ENCODE data around the gene HCFC1R1.

HCFC1R1 gene

DNA sequence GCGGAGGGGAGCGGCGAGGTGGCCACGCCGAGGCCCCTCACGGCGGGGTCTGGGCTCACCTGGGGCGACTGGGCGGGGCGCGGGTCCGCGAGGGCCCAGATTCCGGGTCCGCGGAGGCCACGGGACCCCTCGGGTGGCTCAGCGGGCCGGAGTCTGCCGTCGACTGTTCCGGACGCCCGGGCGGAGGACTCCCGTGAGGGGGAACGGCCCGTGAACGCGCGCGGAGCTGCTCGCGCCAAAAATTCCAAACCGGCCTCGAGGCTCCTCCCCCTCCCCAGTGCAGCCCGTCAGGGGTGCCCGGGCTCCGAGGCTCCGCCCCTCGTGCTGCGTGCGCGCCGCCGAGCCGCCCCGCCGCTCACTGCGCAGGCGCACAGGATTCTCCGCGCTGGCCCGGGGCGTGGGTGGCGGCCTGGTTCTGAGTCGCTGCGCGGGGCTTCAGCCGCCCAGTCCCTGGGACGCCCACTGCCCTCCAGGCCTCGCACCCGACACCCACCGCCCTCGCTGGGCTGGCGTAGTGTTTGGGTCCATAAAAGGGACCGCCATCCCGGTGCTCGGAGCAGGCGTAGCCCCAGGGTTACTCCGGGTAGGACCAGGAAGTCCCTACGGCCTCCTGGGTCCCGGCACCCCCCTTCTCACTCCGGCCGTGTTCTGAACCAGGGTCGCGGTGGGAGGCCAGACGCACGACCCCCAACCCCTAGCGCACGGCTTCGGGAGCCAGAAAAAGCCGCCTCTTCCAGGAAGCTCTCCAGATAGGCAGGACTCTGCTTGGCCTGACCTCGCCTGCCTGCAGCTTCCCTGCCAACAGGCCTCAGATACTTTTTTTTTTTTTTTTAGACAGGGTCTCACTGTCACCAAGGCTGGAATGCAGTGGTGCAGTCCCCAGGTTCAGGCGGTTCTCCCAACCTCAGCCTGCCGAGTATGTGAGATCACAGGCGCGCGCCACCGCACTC, 43.2 kb downstream of the HCFC1R1 start, which contains the start of gene PKMYT1 (continued):
- TF ChIP-seq ZNF324 (tag by site-specific recombination; IDR thresholded peaks at IDR 0.05) (0 out of 2 replicates have a peak, but pooled peaks have one; percentile 36), ZNF561 (tag by site-specific recombination; IDR thresholded peaks at IDR 0.05; ENCODE audit: borderline replicate concordance) (peak; percentile 47; the same call in 1 of the 2 replicates), KLF17 (tag by site-specific recombination; IDR thresholded peaks at IDR 0.05) (0 out of 2 replicates have a peak, but pooled peaks have one; percentile 14), KLF16 (tag by site-specific recombination; IDR thresholded peaks at IDR 0.05) (peak; percentile 60; the same call in 1 of the 2 replicates), KLF1 (tag by site-specific recombination; IDR thresholded peaks at IDR 0.05) (peak; percentile 85), ZNF785 (tag by site-specific recombination; IDR thresholded peaks at IDR 0.05) (0 out of 2 replicates have a peak, but pooled peaks have one; percentile 2), KLF7 (tag by site-specific recombination; IDR thresholded peaks at IDR 0.05; ENCODE audit: borderline replicate concordance) (peak; percentile 93)
- TF ChIP-seq, protein P1, sequence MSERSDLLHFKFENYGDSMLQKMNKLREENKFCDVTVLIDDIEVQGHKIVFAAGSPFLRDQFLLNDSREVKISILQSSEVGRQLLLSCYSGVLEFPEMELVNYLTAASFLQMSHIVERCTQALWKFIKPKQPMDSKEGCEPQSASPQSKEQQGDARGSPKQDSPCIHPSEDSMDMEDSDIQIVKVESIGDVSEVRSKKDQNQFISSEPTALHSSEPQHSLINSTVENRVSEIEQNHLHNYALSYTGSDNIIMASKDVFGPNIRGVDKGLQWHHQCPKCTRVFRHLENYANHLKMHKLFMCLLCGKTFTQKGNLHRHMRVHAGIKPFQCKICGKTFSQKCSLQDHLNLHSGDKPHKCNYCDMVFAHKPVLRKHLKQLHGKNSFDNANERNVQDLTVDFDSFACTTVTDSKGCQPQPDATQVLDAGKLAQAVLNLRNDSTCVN (tag by site-specific recombination; optimal IDR thresholded peaks at IDR 0.05), result peak; percentile 91
- TF ChIP-seq, protein P2, sequence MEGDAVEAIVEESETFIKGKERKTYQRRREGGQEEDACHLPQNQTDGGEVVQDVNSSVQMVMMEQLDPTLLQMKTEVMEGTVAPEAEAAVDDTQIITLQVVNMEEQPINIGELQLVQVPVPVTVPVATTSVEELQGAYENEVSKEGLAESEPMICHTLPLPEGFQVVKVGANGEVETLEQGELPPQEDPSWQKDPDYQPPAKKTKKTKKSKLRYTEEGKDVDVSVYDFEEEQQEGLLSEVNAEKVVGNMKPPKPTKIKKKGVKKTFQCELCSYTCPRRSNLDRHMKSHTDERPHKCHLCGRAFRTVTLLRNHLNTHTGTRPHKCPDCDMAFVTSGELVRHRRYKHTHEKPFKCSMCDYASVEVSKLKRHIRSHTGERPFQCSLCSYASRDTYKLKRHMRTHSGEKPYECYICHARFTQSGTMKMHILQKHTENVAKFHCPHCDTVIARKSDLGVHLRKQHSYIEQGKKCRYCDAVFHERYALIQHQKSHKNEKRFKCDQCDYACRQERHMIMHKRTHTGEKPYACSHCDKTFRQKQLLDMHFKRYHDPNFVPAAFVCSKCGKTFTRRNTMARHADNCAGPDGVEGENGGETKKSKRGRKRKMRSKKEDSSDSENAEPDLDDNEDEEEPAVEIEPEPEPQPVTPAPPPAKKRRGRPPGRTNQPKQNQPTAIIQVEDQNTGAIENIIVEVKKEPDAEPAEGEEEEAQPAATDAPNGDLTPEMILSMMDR (tag by site-specific recombination; IDR thresholded peaks at IDR 0.05), result no peak

DNA sequence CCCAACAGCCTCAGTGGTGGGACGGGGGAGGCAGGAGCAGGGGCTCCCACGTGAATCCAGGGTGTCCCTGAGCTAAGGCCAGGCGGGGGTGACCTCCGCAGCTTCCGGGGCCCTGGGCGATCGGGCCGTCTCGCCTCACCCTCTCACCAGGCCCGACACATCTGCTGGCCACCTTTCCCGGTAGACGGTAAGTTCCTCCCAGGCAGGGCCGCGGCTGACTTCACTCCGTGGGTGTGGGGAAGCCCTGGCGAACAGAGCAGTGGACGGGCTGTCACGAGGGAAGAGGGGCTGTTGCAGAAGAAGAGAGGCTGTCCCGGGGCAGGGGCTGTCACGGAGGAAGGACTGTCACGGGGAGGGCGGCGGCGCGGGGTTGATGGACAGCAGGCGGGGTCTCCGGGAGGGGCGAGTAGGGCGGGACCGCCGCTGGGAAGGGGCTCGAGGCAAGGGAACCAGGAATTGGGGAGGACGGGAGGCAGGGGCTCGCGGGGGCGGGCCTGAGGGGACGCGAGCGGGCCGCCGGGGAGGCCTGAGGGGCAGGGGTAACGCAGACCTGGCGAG, 44.0 kb downstream of the HCFC1R1 start:
- CTCF ChIA-PET, result interaction anchor here (1.5 to 2.8 kb wide), 2 partner anchors 10 to 17 kb away, joined by 5 to 12 read pairs; partner anchors contain the start of gene PAQR4
- Histone ChIP-seq H3K4me1 (ENCODE audit: control insufficient read depth, insufficient read depth, low read length) (no peaks in the 10 kb centered on the region), H3K36me3 (ENCODE audit: control insufficient read depth in 2 of 2, insufficient read depth in 1 of 2, low read length in 2 of 2) (peaks cover 3 to 37% of the 10 kb centered on the region in 2 experiments; a peak in 2 of 3 replicates), H3K9me3 (ENCODE audit: control insufficient read depth, insufficient read depth, low read depth, low read length) (no peaks in the 10 kb centered on the region), H3K4me3 (ENCODE audit: low read depth, low read length) (peak overlapping the region; percentile 84), H3K27ac (ENCODE audit: extremely low read depth, low read depth, low read length) (peak overlapping the region; percentile 86)
- POLR2A ChIA-PET, result interaction anchor here (0.8 to 2.4 kb wide), 9 partner anchors 8 to 155 kb away, joined by 3 to 25 read pairs (median 5); partner anchors contain the start of genes KREMEN2, PAQR4, TNFRSF12A and ZNF213
- TF ChIP-seq, protein P3, sequence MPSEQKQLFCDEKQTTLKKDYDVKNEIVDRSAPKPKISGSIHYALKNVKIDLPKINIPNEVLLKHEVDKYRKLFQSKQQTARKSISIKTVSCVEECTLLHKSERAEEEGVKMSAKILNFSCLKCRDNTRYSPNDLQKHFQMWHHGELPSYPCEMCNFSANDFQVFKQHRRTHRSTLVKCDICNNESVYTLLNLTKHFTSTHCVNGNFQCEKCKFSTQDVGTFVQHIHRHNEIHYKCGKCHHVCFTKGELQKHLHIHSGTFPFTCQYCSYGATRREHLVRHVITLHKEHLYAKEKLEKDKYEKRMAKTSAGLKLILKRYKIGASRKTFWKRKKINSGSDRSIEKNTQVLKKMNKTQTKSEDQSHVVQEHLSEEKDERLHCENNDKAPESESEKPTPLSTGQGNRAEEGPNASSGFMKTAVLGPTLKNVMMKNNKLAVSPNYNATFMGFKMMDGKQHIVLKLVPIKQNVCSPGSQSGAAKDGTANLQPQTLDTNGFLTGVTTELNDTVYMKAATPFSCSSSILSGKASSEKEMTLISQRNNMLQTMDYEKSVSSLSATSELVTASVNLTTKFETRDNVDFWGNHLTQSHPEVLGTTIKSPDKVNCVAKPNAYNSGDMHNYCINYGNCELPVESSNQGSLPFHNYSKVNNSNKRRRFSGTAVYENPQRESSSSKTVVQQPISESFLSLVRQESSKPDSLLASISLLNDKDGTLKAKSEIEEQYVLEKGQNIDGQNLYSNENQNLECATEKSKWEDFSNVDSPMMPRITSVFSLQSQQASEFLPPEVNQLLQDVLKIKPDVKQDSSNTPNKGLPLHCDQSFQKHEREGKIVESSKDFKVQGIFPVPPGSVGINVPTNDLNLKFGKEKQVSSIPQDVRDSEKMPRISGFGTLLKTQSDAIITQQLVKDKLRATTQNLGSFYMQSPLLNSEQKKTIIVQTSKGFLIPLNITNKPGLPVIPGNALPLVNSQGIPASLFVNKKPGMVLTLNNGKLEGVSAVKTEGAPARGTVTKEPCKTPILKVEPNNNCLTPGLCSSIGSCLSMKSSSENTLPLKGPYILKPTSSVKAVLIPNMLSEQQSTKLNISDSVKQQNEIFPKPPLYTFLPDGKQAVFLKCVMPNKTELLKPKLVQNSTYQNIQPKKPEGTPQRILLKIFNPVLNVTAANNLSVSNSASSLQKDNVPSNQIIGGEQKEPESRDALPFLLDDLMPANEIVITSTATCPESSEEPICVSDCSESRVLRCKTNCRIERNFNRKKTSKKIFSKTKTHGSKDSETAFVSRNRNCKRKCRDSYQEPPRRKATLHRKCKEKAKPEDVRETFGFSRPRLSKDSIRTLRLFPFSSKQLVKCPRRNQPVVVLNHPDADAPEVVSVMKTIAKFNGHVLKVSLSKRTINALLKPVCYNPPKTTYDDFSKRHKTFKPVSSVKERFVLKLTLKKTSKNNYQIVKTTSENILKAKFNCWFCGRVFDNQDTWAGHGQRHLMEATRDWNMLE (tag by site-specific recombination; conservative IDR thresholded peaks at IDR 0.05; ENCODE audit: low read depth), result no peak
- TF ChIP-seq ZNF112 (tag by site-specific recombination; IDR thresholded peaks at IDR 0.05) (no peak), ZEB2 (tag by site-specific recombination; IDR thresholded peaks at IDR 0.05) (no peak), ZNF248 (tag by site-specific recombination; IDR thresholded peaks at IDR 0.05) (no peak), ZNF830 (tag by site-specific recombination; IDR thresholded peaks at IDR 0.05; ENCODE audit: low read depth) (no peak), PRDM2 (tag by site-specific recombination; IDR thresholded peaks at IDR 0.05; ENCODE audit: borderline replicate concordance) (no peak)
- TF ChIP-seq, protein P4, sequence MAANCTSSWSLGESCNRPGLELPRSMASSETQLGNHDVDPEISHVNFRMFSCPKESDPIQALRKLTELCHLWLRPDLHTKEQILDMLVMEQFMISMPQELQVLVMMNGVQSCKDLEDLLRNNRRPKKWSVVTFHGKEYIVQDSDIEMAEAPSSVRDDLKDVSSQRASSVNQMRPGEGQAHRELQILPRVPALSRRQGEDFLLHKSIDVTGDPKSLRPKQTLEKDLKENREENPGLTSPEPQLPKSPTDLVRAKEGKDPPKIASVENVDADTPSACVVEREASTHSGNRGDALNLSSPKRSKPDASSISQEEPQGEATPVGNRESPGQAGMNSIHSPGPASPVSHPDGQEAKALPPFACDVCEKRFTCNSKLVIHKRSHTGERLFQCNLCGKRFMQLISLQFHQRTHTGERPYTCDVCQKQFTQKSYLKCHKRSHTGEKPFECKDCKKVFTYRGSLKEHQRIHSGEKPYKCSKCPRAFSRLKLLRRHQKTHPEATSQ (tag by site-specific recombination; IDR thresholded peaks at IDR 0.05), result no peak

Data from HEK293 (cell line).